ENCODE data around the gene PDCD4.

GRCh38 chr10:110859973-110860376 lies 11.8 kb upstream of the PDCD4 start:
- no peak for TF ChIP-seq CTCF (IDR thresholded peaks at IDR 0.05)
- TF ChIP-seq POLR2A (IDR thresholded peaks at IDR 0.05) = no peak

Measured in lower leg skin (tissue), 3 donors.